Pancreas (tissue), 10 donors: ENCODE data around the gene HMGXB4. TPM values are rescaled to one million over a fixed set of nuclear protein-coding genes. Genes with fewer than 3 reads are reported as not detected.
A peak's percentile ranks its signal among the peaks of the same experiment; 100 is the strongest.

Source experiments
- ATAC-seq, 4 donors: fragments of 200-7000 bp; cut with Tn5 transposase; one replicate each; pipeline versions ENCODE4 v1.8.0 to v1.9.1; 2020; ENCODE audit warnings: mild to moderate bottlenecking in 4 of 4, moderate library complexity in 4 of 4
- DNase-seq, 6 donors: peaks; one replicate each; pipeline ENCODE4 v3.0.0-alpha.2; 2020
- FAIRE-seq: peaks from 2 replicates; lab custom pipeline; 2012; peaks lifted over from hg19 to GRCh38; lab: Jason Lieb, UNC
- H3K27ac ChIP-seq, 4 donors: fragments of 200-600 bp; sonication (generic); 1 replicate in 3 of 4; 2 replicates in 1 of 4; pipeline versions ENCODE4 v1.5.0 to v1.8.0; 2020
- H3K27me3 ChIP-seq, 4 donors: fragments of 200-600 bp; one replicate each; pipeline ENCODE4 v1.8.0; 2021
- H3K36me3 ChIP-seq, 3 donors: fragments of 200-600 bp; sonication (generic) in 1 of 3; one replicate each; pipeline versions ENCODE4 v1.5.0 to v1.8.0; 2020 to 2021
- H3K4me1 ChIP-seq, 3 donors: fragments of 200-600 bp; one replicate each; pipeline ENCODE4 v1.8.0; 2021
- H3K4me3 ChIP-seq, 4 donors: fragments of 200-600 bp; sonication (generic) in 2 of 4; one replicate each; pipeline versions ENCODE4 v1.5.0 to v1.8.0; 2020 to 2021
- H3K9me3 ChIP-seq, 4 donors: fragments of 200-600 bp; one replicate each; pipeline ENCODE4 v1.8.0; 2021
- WGBS, 2 donors: extraction: QIAGEN DNeasy Blood & Tissue Kit; methylation state at CpG; one replicate each; pipeline ENCODE4 v1.1.7; 2013; 5-methylcytosine and 5-hydroxymethylcytosine counted together
- intact Hi-C, 3 donors: fragments of 100-400 bp; cut with DNase I; formaldehyde crosslinking; loops; one replicate each; pipeline versions ENCODE4 v1.11.1 to v1.14.2; 2022
- polyA plus RNA-seq, 2 donors: library from polyadenylated mRNA; stranded (reverse); fragments of 200-250 nt; gene quantifications; one replicate each; pipeline ENCODE4 v1.2.3, GENCODE V29; 2013
- total RNA-seq, 6 donors: library from RNA; stranded (reverse); fragmentation: NEBNext Ultra II Directional in 4 of 6; extraction: Animal tissue kit (Norgen Biotek cat#: 25700) in 4 of 6; gene quantifications; one replicate each; pipeline versions ENCODE4 v1.2.1 to v1.2.4, GENCODE V29; 2021 to 2023
- TF ChIP-seq, protein P1 (sequence below), 4 donors: fragments of 200-600 bp; sonication (generic) in 3 of 4; IDR thresholded peaks; one replicate each; pipeline versions ENCODE4 v1.5.0 to v1.8.0; 2021; ENCODE audit warnings: antibody characterized with exemption in 4 of 4
- donor health status: healthy with polysubstance abuse.
- donor health status: DM: no; HTN: no; CAD: no; lungs with moderate emphysema.
- donor health status: DM: no; HTN: no; CAD: no.
- donor health status: control.
- donor health status: control.
- donor health status: Bipolar disorder and iron deficiency.
- donor health status: DM: yes; HTN: yes; CAD: no.
- donor health status: DM: no; HTN: no; CAD: no.
- donor health status: DM: no; HTN: no; CAD: no.
- donor health status: DM: yes; HTN: yes; CAD: no.

Gene HMGXB4, protein sequence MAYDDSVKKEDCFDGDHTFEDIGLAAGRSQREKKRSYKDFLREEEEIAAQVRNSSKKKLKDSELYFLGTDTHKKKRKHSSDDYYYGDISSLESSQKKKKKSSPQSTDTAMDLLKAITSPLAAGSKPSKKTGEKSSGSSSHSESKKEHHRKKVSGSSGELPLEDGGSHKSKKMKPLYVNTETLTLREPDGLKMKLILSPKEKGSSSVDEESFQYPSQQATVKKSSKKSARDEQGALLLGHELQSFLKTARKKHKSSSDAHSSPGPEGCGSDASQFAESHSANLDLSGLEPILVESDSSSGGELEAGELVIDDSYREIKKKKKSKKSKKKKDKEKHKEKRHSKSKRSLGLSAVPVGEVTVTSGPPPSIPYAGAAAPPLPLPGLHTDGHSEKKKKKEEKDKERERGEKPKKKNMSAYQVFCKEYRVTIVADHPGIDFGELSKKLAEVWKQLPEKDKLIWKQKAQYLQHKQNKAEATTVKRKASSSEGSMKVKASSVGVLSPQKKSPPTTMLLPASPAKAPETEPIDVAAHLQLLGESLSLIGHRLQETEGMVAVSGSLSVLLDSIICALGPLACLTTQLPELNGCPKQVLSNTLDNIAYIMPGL
- 10 to 100 TPM in 1 of 6 donors, 1 to 10 TPM in 5; 5.0 to 10.1 (median 6.6) TPM for total RNA-seq
- 1 to 10 TPM; 4.8 to 5.3 TPM for polyA plus RNA-seq

DNA sequence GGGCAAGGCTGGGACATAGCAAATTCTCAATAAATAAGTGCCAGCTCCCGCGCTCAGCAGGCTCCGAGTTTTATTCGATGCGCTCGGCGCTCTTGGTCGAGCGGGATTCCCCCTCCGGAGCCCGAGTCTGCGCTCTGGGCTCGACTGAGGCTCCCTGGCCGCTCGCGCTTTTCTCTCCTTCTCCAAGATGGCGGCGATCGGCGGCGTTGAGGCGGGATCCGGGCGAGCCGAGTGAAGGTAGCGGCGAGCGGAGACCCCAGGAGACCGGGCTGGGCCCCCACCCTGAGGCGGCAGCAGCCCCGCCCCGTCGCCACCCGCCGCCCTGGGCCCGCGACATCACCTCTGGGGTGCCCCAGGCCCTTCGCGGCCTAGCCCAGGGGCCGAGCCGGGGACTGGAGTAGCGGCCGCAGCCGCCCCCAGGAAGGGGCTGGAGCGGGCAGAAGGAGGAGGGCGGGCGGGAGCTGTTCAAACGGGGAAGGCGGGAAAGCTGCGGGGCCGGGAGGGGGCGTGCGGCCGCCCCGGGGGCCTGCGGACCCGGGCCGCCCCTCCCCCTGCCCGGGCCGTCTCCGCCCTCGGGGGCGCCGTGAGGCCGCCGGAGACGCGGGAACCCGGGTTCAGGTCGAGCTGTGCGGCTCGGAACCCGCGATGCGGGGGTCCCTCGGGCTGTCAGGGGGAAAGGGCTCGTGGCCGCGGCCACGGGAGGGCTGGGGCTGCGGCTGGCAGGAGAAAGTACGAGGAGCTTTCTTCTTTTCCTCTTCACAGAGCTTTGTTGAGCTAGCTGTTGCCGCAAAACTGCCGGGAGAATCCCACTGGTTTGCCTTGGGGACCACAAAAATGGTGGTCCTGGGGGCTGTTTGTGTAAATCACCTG lies at the start of gene HMGXB4:
HMGXB4 (plus strand) TSS at position 173 of the 870 bp plus-strand sequence. CDS start 4,898 bp downstream, outside the sequence.
- Histone ChIP-seq H3K9me3 (no peaks in the 10 kb centered on the region), H3K36me3 (no peaks in the 10 kb centered on the region), H3K27me3 (no peaks in the 10 kb centered on the region), H3K4me3 (peak within 1 kb of the TSS; percentile 74 to 92 (median 84)), H3K27ac (peak within 1 kb of the TSS; percentile 65 to 90 (median 84)), H3K4me1 (peaks cover 0 to 12% (median 7%) of the 10 kb centered on the region in 3 donors)
- no peak for FAIRE-seq
- WGBS, 2 donors = 0% methylated on average over 45 to 84 of the region's 84 CpGs
- intact Hi-C loops = no loop called here
- TF ChIP-seq, protein P1, sequence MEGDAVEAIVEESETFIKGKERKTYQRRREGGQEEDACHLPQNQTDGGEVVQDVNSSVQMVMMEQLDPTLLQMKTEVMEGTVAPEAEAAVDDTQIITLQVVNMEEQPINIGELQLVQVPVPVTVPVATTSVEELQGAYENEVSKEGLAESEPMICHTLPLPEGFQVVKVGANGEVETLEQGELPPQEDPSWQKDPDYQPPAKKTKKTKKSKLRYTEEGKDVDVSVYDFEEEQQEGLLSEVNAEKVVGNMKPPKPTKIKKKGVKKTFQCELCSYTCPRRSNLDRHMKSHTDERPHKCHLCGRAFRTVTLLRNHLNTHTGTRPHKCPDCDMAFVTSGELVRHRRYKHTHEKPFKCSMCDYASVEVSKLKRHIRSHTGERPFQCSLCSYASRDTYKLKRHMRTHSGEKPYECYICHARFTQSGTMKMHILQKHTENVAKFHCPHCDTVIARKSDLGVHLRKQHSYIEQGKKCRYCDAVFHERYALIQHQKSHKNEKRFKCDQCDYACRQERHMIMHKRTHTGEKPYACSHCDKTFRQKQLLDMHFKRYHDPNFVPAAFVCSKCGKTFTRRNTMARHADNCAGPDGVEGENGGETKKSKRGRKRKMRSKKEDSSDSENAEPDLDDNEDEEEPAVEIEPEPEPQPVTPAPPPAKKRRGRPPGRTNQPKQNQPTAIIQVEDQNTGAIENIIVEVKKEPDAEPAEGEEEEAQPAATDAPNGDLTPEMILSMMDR (IDR thresholded peaks at IDR 0.05) = no peak
- ATAC-seq = peak; percentile 97 to 99 (median 99)
- peak; percentile 81 to 94 (median 86) for DNase-seq

DNA sequence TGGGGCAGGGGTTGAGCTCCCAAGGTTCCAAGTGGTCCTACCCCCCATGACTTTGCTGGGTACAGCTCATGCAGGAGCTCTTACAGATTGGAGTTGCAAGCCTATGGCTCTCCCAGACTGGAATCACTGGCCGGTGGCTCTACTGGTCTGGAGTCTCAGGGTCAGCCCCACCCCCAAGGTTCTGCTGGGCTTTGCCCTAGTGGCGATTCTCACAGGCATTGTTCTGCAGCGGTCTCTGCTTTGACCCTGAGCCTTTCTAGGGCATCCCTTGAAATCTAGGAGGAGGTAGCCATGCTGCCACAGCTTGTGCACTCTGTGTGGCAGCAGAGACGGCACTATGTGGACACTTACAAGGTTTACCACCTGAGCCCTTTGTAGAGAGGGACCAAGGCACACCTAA lies 49.3 kb upstream of the HMGXB4 start:
- no peak for ATAC-seq
- 54 to 58% methylated on average over 4 of the region's 4 CpGs for WGBS, 2 donors
- TF ChIP-seq, protein P1 (IDR thresholded peaks at IDR 0.05) = no peak
- FAIRE-seq = no peak
- Histone ChIP-seq H3K4me3 (no peak overlapping the region), H3K27ac (no peak overlapping the region), H3K36me3 (no peaks in the 10 kb centered on the region), H3K9me3 (no peaks in the 10 kb centered on the region), H3K4me1 (no peaks in the 10 kb centered on the region), H3K27me3 (no peaks in the 10 kb centered on the region)
- intact Hi-C loops = no loop called here
- DNase-seq = no peak

DNA sequence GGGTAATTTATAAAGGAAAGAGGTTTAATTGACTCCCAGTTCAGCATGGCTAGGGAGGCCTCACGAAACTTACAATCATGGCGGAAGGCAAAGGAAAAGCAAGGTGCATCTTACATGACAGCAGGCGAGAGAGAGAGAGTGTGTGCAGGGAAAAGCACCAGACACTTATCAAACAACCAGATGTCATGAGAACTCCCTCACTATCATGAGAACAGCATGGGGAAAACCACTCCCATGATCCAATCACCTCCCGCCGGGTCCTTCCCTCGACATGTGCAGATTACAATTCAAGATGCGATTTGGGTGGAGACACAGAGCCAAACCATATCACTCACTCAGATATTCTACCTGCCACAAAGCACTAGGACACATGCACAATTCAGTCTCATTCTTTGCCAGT lies 48.1 kb upstream of the HMGXB4 start:
- WGBS, 2 donors = 83 to 85% methylated on average over 7 of the region's 7 CpGs
- ATAC-seq (no peak), DNase-seq (no peak), FAIRE-seq (no peak)
- TF ChIP-seq, protein P1 (IDR thresholded peaks at IDR 0.05) = no peak
- no peaks in the 10 kb centered on the region for H3K36me3 ChIP-seq
- no peak overlapping the region for H3K27ac ChIP-seq
- no peaks in the 10 kb centered on the region for H3K4me1 ChIP-seq
- intact Hi-C loops = no loop called here
- H3K9me3 ChIP-seq = no peaks in the 10 kb centered on the region
- no peaks in the 10 kb centered on the region for H3K27me3 ChIP-seq
- no peak overlapping the region for H3K4me3 ChIP-seq

DNA sequence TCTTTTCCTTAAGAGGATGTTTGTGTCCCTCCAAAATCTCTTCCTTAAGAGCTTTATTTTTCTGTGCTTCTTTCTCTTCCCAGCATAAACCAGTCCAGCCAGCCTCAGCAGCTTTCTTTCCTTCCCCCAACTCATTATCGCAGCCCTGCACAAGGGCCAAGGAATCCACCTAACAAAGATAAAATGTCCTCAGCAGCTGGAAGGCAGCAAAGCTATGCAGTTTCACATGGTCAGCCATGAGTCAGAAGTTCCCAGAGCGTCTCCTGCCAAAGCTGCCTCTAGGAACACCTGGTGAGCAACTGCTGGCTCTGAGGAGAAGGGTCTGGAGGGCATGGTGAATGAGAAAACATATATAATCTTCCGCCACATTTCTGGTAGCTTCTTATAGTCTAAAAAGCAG lies 45.3 kb upstream of the HMGXB4 start:
- no peaks in the 10 kb centered on the region for H3K4me1 ChIP-seq
- DNase-seq (peak in 4 of 6 donors; percentile 16 to 45 (median 22)), ATAC-seq (peak; percentile 56 to 68 (median 66)), FAIRE-seq (no peak)
- no peaks in the 10 kb centered on the region for H3K27me3 ChIP-seq
- H3K36me3 ChIP-seq = no peaks in the 10 kb centered on the region
- H3K4me3 ChIP-seq = no peak overlapping the region
- H3K27ac ChIP-seq = no peak overlapping the region
- 33 to 39% methylated on average over 3 of the region's 3 CpGs for WGBS, 2 donors
- no peaks in the 10 kb centered on the region for H3K9me3 ChIP-seq
- TF ChIP-seq, protein P1 (IDR thresholded peaks at IDR 0.05) = no peak
- intact Hi-C loops = no loop called here
